ENCODE measurements around the gene MYO16. TPM values are rescaled to one million over a fixed set of nuclear protein-coding genes. Genes with fewer than 3 reads are reported as not detected.

The MYO16 gene
- total and polyA plus RNA-seq, 12 donors = 0.29 to 5.9 (median 1.4) TPM

- H3K27ac ChIP-seq = no peak overlapping the region
- H3K4me3 ChIP-seq = no peak overlapping the region
- intact Hi-C loops (cut with DNase I) = loop anchor here in 4 of 10 donors (1.0 to 5.0 kb wide), 4 partner anchors 277 to 285 kb away; no protein-coding TSS in a partner anchor
- ATAC-seq (peak in 5 of 8 donors; percentile 52 to 79 (median 64)), DNase-seq (no peak)
- H3K4me1 ChIP-seq = peaks cover 0 to 7% (median 0%) of the 10 kb centered on the region in 9 donors
- 54 to 59% methylated on average over 4 of the region's 4 CpGs for WGBS, 2 donors
- peaks cover 0 to 19% (median 0%) of the 10 kb centered on the region in 11 donors for H3K9me3 ChIP-seq
- TF ChIP-seq, protein P1, sequence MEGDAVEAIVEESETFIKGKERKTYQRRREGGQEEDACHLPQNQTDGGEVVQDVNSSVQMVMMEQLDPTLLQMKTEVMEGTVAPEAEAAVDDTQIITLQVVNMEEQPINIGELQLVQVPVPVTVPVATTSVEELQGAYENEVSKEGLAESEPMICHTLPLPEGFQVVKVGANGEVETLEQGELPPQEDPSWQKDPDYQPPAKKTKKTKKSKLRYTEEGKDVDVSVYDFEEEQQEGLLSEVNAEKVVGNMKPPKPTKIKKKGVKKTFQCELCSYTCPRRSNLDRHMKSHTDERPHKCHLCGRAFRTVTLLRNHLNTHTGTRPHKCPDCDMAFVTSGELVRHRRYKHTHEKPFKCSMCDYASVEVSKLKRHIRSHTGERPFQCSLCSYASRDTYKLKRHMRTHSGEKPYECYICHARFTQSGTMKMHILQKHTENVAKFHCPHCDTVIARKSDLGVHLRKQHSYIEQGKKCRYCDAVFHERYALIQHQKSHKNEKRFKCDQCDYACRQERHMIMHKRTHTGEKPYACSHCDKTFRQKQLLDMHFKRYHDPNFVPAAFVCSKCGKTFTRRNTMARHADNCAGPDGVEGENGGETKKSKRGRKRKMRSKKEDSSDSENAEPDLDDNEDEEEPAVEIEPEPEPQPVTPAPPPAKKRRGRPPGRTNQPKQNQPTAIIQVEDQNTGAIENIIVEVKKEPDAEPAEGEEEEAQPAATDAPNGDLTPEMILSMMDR (IDR thresholded peaks at IDR 0.05) = no peak
- H3K27me3 ChIP-seq = no peaks in the 10 kb centered on the region
- H3K36me3 ChIP-seq = no peaks in the 10 kb centered on the region
Observed at GRCh38 chr13:108610507-108610906, 18.9 kb upstream of the MYO16 start.

GRCh38 chr13:108615241-108615640, 14.2 kb upstream of the MYO16 start:
- intact Hi-C loops (cut with DNase I) = no loop called here
- H3K9me3 ChIP-seq = no peaks in the 10 kb centered on the region
- ATAC-seq (no peak), DNase-seq (no peak)
- TF ChIP-seq, protein P1 (IDR thresholded peaks at IDR 0.05) = no peak
- no peaks in the 10 kb centered on the region for H3K36me3 ChIP-seq
- 70 to 85% methylated on average over 3 of the region's 3 CpGs for WGBS, 2 donors
- no peak overlapping the region for H3K4me3 ChIP-seq
- peaks cover 0 to 5% (median 0%) of the 10 kb centered on the region in 9 donors for H3K4me1 ChIP-seq
- no peak overlapping the region for H3K27ac ChIP-seq
- no peaks in the 10 kb centered on the region for H3K27me3 ChIP-seq

GRCh38 chr13:108618233-108618632, 11.2 kb upstream of the MYO16 start:
- no peak overlapping the region for H3K4me3 ChIP-seq
- intact Hi-C loops (cut with DNase I) = no loop called here
- no peaks in the 10 kb centered on the region for H3K27me3 ChIP-seq
- no peak overlapping the region for H3K27ac ChIP-seq
- no peaks in the 10 kb centered on the region for H3K4me1 ChIP-seq
- no peaks in the 10 kb centered on the region for H3K36me3 ChIP-seq
- TF ChIP-seq, protein P1 (IDR thresholded peaks at IDR 0.05) = no peak
- no peaks in the 10 kb centered on the region for H3K9me3 ChIP-seq
- WGBS, 2 donors = 68 to 81% methylated on average over 1 of the region's 1 CpG
- no peak for DNase-seq
- ATAC-seq = no peak

DNA sequence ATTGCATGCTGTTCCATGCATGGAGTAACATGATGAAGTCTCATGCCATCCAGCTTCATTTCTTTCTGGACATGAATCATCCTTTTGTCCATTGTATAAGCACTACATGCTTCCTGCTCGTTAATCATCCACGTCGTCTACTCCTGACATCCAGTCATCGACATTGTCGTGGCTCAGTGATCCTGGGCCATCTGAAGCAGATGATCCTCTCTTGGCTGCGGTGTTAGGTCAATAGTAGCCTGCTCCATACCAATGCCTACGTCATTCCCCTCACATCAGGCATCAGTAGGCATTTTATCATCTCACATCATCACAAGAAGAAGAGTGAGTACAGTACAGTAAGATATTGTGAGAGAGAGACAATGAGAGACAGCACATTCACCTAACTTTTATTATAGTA, 7.9 kb upstream of the MYO16 start:
- TF ChIP-seq, protein P1 (IDR thresholded peaks at IDR 0.05) = no peak
- no peak overlapping the region for H3K27ac ChIP-seq
- no peaks in the 10 kb centered on the region for H3K27me3 ChIP-seq
- H3K4me3 ChIP-seq = no peak overlapping the region
- intact Hi-C loops (cut with DNase I) = no loop called here
- peaks cover 0 to 8% (median 0%) of the 10 kb centered on the region in 11 donors for H3K9me3 ChIP-seq
- no peaks in the 10 kb centered on the region for H3K36me3 ChIP-seq
- WGBS, 2 donors = 72 to 77% methylated on average over 7 of the region's 7 CpGs
- H3K4me1 ChIP-seq = no peaks in the 10 kb centered on the region
- no peak for DNase-seq
- ATAC-seq = no peak
